ENCODE results near the gene AP3B2.
"Not testable (repeated sequence)": the region's sequence is repeated elsewhere in the genome, so short reads cannot be mapped to it uniquely, and the experiment has no call there.

Gene AP3B2

GRCh38 chr15:82709421-82710207 is at the start of gene AP3B2:
AP3B2 (minus strand) TSS chr15:82709875; CDS start chr15:82709706, 169 bp downstream.
- no peak for DNase-seq (ENCODE audit: low read depth, low spot score)

GRCh38 chr15:82751308-82751707 is 41.6 kb upstream of the AP3B2 start:
- no peak for DNase-seq (ENCODE audit: low read depth, low spot score)

GRCh38 chr15:82750831-82751180 is 41.1 kb upstream of the AP3B2 start:
- no peak for DNase-seq (ENCODE audit: low read depth, low spot score)

GRCh38 chr15:82749951-82750830 is 40.5 kb upstream of the AP3B2 start:
- DNase-seq (ENCODE audit: low read depth, low spot score) = peak; percentile 86

- DNase-seq (ENCODE audit: low read depth, low spot score) = no peak
These were observed 38.6 kb upstream of the AP3B2 start for GRCh38 chr15:82748315-82748714.

- DNase-seq (ENCODE audit: low read depth, low spot score) = no peak
These were observed 34.1 kb upstream of the AP3B2 start for GRCh38 chr15:82743810-82744209.

GRCh38 chr15:82742134-82742533 is 32.5 kb upstream of the AP3B2 start:
- DNase-seq (ENCODE audit: low read depth, low spot score) = no peak

GRCh38 chr15:82739086-82739485 is 29.4 kb upstream of the AP3B2 start:
- DNase-seq (ENCODE audit: low read depth, low spot score) = no peak

- DNase-seq (ENCODE audit: low read depth, low spot score) = no peak
These were observed 28.3 kb upstream of the AP3B2 start for GRCh38 chr15:82737975-82738374.

GRCh38 chr15:82731527-82731926 is 21.9 kb upstream of the AP3B2 start:
- no peak for DNase-seq (ENCODE audit: low read depth, low spot score)

- DNase-seq (ENCODE audit: low read depth, low spot score) = no peak
These were observed 20.4 kb upstream of the AP3B2 start for GRCh38 chr15:82730022-82730530.

- DNase-seq (ENCODE audit: low read depth, low spot score) = no peak
These were observed 17.1 kb upstream of the AP3B2 start for GRCh38 chr15:82726816-82727215.

- no peak for DNase-seq (ENCODE audit: low read depth, low spot score)
These were observed 5.3 kb upstream of the AP3B2 start for GRCh38 chr15:82715003-82715402.

GRCh38 chr15:82714016-82714415 is 4.3 kb upstream of the AP3B2 start:
- DNase-seq (ENCODE audit: low read depth, low spot score) = no peak

- DNase-seq (ENCODE audit: low read depth, low spot score) = no peak
These were observed 2.4 kb upstream of the AP3B2 start for GRCh38 chr15:82712036-82712435.

GRCh38 chr15:82710926-82711490 is 1.3 kb upstream of the AP3B2 start:
- DNase-seq (ENCODE audit: low read depth, low spot score) = no peak

- no peak for DNase-seq (ENCODE audit: low read depth, low spot score)
These were observed 507 bp upstream of the AP3B2 start for GRCh38 chr15:82710208-82710555.

GRCh38 chr15:82709081-82709420 is 624 bp downstream of the AP3B2 start:
- no peak for DNase-seq (ENCODE audit: low read depth, low spot score)

- not testable (repeated sequence) for DNase-seq (ENCODE audit: low read depth, low spot score)
These were observed 3.8 kb downstream of the AP3B2 start for GRCh38 chr15:82705856-82706255.

GRCh38 chr15:82699726-82700125 is 9.9 kb downstream of the AP3B2 start:
- no peak for DNase-seq (ENCODE audit: low read depth, low spot score)

GRCh38 chr15:82698711-82699345 is 10.8 kb downstream of the AP3B2 start:
- DNase-seq (ENCODE audit: low read depth, low spot score) = no peak

Data from iPS DF 19.7 (cell line).